NCI-H128 (cell line): ENCODE results near the gene UBE4B.
A peak's percentile ranks its signal among the peaks of the same experiment; 100 is the strongest.
"Not testable (repeated sequence)": the region's sequence is repeated elsewhere in the genome, so short reads cannot be mapped to it uniquely, and the experiment has no call there.

Experiments
- DNase-seq: peaks from one replicate; lab custom pipeline; 2025; ENCODE audit not compliant: unreplicated experiment; lab: John Stamatoyannopoulos, UW

The UBE4B gene

DNA sequence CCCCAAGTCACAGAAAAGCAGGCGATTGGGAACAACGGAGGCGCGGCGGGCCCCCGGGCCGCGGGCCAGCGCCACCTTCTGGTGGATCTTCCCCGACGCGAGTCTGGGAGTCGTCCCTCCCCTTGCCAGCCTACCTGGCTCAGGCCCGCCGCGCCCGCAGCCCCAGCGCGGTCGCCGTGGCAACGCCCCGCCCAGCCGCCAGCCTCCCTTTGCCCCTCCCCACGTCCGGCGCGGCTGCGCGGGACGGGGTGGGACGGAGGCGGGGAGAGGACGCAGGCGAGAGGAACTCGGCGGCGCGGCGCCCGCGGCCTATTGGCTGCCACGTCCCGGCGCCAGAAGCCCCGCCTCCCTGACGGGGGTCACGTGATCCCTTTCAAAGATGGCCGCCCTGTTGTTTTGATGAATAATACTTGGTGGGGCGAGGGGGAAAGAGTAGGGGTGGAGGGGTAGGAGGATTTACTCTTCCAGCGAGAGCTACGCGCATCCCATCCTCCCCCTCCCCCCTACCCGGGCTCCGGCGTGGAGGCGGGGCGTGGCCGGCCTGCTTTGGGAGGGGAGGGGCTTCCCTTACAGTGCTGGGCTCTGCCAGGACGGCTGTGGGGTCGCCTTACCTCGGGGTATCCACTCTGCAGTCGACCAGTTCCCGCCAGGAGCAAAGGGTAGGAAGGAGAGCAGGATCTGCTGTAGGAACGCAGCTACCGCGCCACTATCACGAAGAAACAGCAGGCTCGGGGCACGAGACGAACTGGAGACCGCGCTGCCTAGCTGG, at the start of gene UBE4B:
UBE4B (plus strand) TSS at position 369 of the 769 bp plus-strand sequence. CDS start 713 bp downstream, outside the sequence.
- DNase-seq = peak; percentile 99

- DNase-seq = no peak
Observed at GRCh38 chr1:9984253-9984652, 48.5 kb upstream of the UBE4B start.

- no peak for DNase-seq
Observed at GRCh38 chr1:9985001-9985400, 47.8 kb upstream of the UBE4B start.

DNA sequence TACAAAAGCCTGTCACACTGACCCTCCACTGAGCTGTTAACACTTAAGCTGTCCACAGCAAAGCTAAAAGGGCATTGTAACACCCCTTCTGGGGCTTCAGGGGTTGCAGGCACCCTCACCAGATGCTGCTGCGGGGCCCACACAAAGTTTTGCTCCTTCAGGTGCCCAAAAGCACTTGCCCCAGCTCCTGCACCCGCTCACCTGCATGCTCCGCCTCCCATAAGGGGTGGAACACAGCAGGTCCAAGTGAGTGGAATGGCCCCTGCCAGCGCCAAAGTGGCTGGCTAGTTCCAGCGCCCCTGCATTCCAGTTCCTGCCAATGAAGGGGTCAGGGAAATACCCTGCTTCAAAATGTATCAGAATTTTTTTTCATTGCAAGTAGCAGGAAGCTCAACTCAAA, 43.0 kb upstream of the UBE4B start:
- no peak for DNase-seq

DNA sequence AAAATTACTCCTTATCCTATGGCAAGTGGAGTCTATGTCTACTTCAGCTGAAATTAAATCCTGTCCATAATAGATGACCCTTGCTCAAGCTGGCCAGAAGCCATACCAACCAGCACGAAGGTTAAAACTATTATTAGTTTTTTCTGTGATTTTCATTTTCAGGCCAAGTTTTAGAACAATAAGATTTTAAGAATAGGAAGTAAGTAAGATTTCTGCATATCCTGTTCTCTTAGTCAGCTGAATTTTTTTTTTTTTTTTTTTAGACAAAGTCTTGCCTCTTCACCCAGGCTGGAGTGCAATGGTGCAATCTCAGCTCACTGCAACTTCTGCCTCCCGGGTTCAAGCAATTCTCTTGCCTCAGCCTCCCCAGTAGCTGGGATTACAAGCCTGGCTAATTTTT, 41.8 kb upstream of the UBE4B start:
- DNase-seq = no peak

DNA sequence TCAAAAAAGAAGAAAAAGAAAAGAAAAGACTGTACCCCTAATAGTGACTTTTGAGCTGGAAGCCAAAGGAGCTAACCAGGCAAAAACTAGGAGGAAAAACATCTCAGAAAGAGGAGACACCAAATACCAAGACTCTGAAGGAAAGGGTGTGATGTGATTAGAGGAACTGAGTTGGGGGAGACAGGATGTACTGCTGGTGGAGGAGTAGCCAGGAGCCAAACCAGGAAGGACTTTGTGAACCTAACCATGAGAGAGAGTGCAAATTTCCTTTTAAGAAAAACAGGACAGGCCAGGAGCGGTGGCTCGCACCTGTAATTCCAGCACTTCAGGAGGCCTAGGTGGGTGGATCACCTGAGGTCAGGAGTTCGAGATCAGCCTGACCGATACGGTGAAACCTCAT, 39.8 kb upstream of the UBE4B start:
- no peak for DNase-seq

GRCh38 chr1:9993561-9994075, 39.1 kb upstream of the UBE4B start:
- DNase-seq = no peak

DNA sequence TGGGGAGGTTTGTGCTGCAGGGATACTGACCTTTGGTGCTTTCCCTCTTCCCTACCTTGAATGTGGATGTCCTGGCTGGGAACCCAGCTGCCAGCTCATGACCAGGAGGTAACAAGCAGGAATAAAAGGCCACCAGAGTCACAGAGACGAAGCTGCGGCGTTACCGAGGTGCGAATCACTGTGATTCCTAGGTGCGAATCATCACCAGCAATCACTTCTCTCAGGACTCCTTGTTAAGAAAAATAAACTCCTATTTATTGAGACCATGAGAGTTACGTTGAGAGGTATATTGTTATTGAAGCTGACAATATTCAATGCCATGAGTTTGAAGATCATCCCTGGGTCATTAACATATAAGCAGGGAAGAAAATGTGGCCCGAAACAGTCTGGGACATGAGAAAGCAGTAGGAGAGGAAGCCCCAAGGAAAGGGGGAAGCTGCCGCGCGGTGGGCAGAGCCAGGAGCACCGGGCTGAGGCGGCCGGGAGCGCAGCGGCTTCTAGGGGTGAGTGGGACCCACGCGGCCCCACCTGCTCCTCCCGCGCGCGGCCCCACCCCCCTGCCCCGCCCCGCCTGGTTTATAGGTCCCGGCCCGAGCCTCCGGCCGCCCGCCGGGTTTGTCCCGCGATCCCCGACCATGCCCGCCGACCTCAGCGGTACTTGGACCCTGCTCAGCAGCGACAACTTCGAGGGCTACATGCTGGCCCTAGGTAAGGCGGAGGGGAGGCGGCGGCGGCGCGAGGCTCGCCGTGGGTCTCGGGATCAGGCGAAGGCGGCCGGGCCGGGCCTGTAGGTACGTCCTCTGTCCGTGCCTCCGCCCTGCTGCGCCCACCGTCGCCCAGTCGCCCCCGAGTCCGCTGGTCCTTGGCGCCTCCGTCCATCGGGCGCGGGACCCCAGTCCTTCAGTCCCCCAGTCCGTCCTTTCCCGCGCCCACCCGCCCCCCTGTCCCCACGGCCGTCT, 35.9 kb upstream of the UBE4B start, which contains the start of gene RBP7:
RBP7 (plus strand) TSS at position 605 of the 959 bp plus-strand sequence; CDS start at position 636, 31 bp downstream.
- no peak for DNase-seq

DNA sequence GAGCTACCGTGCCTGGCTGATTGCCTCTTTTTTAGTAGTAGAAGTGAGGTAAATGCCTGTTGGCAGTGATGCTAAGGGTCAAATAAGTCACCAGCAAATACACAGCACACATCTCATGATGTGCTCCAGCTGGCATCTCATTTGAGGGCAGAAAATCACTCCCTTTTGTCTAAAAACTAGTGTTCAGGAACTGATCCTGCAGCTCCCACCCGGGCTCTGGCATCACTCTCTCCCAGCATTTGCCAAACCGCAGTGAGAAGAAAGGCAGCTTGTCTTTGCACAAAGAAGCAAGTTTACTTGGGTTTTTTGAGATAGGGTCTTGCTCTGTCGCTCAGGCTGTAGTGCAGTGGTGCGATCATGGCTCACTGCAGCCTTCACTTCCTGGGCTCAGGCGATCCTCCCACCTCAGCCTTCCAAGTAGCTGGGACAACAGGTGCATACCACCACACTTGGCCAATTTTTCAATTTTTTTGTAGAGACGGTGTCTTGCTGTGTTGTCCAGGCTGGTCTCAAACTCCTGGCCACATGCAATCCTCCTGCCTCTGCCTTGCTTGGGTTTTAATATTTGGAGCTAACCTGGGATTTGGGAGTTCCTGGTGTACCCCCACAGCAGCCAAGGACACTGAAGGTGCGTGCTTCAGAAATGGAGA, 31.6 kb upstream of the UBE4B start:
- no peak for DNase-seq

- DNase-seq = not testable (repeated sequence)
Observed at GRCh38 chr1:10005248-10005647, 27.5 kb upstream of the UBE4B start.

DNA sequence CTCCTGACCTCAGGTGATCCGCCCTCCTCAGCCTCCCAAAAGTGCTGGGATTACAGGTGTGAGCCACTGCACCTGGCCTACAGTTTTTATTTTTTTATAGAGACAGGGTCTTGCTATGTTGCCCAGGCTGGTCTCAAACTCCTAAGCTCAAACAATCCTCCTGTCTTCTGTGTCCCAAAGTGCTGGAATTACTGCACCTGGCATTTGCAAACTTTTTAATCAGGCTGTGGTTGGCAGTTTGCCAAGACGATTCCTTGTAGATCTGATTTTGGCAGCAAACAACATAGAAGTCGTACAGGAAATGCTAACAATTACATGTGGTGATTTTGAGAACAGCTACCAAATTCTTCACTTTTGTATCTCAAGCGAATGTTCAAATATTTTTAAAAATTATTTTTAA, 25.6 kb upstream of the UBE4B start:
- no peak for DNase-seq

DNA sequence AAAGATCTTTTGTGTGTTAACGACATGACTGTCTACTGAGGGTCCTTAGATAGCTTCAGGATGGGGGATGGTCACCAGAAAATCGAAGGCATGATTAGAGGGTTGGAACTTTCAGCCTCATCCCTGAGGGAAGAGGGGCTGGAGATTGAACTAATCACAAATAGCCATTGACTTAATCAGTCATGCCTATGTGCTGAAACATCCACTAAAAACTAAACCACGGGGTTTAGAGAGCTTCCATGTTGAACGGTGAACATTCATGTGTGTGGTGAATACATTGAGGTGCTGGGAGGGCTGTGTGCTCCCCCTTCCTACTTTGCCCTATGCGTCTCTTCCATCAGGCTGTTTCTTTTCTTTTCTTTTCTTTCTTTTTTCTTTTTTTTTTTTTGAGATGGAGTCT, 18.7 kb upstream of the UBE4B start:
- no peak for DNase-seq

DNA sequence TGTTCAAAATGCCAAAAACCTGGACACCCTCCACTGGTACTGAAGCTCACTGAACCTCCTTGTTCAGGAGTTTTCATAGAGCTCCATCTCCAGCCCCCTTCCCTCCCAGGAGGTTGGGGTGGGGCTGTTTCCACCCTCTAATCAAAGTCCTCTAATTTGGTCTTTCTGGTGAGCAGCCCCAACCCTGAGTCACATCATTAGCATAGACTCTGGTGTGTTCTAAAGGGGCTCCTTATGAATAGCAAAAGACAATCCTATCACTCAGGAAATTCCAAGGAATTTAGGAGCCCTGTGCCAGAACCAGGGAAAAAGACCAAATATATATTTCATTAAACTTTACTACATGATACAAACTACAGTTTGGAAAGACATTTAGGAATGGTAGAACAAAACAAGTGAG, 13.2 kb upstream of the UBE4B start:
- DNase-seq = no peak

- no peak for DNase-seq
Observed at GRCh38 chr1:10020086-10020485, 12.7 kb upstream of the UBE4B start.

DNA sequence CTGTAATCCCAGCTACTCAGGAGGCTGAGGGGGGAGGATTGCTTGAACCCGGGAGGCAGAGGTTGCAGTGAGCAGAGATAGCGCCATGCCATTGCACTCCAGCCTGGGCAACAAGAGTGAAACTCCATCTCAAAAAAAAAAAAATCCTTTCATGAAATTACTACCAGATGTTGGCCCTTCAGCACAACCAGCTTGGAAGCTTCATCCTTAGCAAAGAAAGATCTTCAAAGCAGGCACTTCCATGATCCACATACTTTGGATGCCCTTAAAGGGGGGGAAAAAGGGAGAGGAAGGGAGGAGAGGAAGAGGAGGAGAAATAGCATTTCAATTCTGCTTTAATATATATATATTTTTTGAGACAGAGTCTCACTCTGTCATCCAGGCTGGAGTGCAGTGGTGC, 12.1 kb upstream of the UBE4B start:
- DNase-seq = not testable (repeated sequence)

- not testable (repeated sequence) for DNase-seq
Observed at GRCh38 chr1:10021992-10022391, 10.8 kb upstream of the UBE4B start.

- no peak for DNase-seq
Observed at GRCh38 chr1:10022656-10023055, 10.1 kb upstream of the UBE4B start.

GRCh38 chr1:10025354-10025753, 7.4 kb upstream of the UBE4B start:
- no peak for DNase-seq

- DNase-seq = no peak
Observed at GRCh38 chr1:10027027-10027426, 5.7 kb upstream of the UBE4B start.

DNA sequence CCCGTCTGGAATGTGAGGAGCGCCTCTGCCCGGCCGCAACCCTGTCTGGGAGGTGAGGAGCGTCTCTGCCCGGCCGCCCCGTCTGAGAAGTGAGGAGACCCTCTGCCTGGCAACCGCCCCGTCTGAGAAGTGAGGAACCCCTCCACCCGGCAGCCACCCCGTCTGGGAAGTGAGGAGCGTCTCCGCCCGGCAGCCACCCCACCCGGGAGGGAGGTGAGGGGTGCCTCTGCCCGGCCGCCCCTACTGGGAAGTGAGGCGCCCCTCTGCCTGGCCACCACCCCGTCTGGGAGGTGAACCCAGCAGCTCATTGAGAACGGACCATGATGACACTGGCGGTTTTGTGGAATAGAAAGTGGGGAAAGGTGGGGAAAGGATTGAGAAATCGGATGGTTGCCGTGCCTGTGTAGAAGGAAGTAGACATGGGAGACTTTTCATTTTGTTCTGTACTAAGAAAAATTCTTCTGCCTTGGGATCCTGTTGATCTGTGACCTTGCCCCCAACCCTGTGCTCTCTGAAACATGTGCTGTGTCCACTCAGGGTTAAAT, 3.7 kb upstream of the UBE4B start:
- DNase-seq = not testable (repeated sequence)

DNA sequence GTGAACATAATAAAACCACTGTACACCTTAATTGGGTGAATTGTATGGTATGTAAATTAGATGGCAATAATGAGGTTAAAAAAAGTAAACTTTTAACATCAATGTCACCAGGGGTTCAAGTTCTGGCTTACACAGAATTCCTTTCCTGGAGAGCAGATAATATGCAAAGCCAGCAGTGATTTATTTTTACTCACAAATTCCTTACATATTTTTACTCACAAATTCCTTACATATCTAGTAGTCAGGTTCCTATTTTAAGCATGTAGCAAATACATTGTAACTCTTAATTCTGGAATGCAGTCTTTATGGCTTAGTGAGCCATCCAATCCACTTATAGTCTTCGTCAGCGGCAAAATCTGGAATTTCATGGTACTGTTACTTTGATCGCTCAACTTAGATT, 1.3 kb upstream of the UBE4B start:
- no peak for DNase-seq
